Loucy (cell line): Measurements from ENCODE around the gene CCDC88C.
"Not testable (repeated sequence)": the region's sequence is repeated elsewhere in the genome, so short reads cannot be mapped to it uniquely, and the experiment has no call there.

ENCODE experiments used
- H2AFZ ChIP-seq: fragments of 200-600 bp; sonication (generic); 2 replicates; pipeline ENCODE4 v1.6.0; 2016; ENCODE audit warnings: antibody characterized with exemption, mild to moderate bottlenecking, low read length, moderate library complexity
- H3F3A ChIP-seq: fragments of 200-600 bp; 2 replicates; pipeline ENCODE4 v1.6.0; 2016; ENCODE audit warnings: antibody characterized with exemption, low read depth, mild to moderate bottlenecking
- H3K27me3 ChIP-seq: fragments of 200-600 bp; sonication (generic); 2 replicates; pipeline ENCODE4 v1.6.1; 2014; ENCODE audit warnings: low read length, mild to moderate bottlenecking; ENCODE audit not compliant: insufficient read depth, poor library complexity, severe bottlenecking
- H3K36me3 ChIP-seq: fragments of 200-600 bp; sonication (generic); 2 replicates; pipeline ENCODE4 v1.6.1; 2016; ENCODE audit warnings: low read length; ENCODE audit not compliant: insufficient read depth
- H3K4me1 ChIP-seq: fragments of 200-600 bp; sonication (generic); 2 replicates; pipeline ENCODE4 v1.5.1; 2014; ENCODE audit warnings: low read length, mild to moderate bottlenecking; ENCODE audit not compliant: insufficient read depth, poor library complexity, severe bottlenecking
- H3K4me2 ChIP-seq: fragments of 200-600 bp; sonication (generic); 2 replicates; pipeline ENCODE4 v1.6.0; 2014; ENCODE audit warnings: antibody characterized with exemption, low read length, low read depth, mild to moderate bottlenecking; ENCODE audit not compliant: poor library complexity, severe bottlenecking
- H3K4me3 ChIP-seq: fragments of 200-600 bp; sonication (generic); 2 replicates; pipeline ENCODE4 v1.5.1; 2014; ENCODE audit warnings: low read length, mild to moderate bottlenecking, mixed read lengths; ENCODE audit not compliant: poor library complexity, severe bottlenecking
- H3K79me2 ChIP-seq: fragments of 200-600 bp; sonication (generic); 2 replicates; pipeline ENCODE4 v1.6.1; 2014; ENCODE audit warnings: low read length; ENCODE audit not compliant: insufficient read depth
- H3K9ac ChIP-seq: fragments of 200-600 bp; sonication (generic); 2 replicates; pipeline ENCODE4 v1.6.0; 2014; ENCODE audit warnings: mild to moderate bottlenecking, low read depth, low read length, moderate library complexity; ENCODE audit not compliant: poor library complexity, severe bottlenecking
- H3K9me2 ChIP-seq: fragments of 200-600 bp; sonication (generic); replicated peaks from 2 replicates; pipeline ENCODE4 v1.6.1; 2016; ENCODE audit warnings: low read depth, low read length, mixed read lengths
- H3K9me3 ChIP-seq: fragments of 200-600 bp; sonication (generic); 2 replicates; pipeline ENCODE4 v1.6.1; 2014; ENCODE audit warnings: mild to moderate bottlenecking, antibody characterized with exemption, low read length, low read depth; ENCODE audit not compliant: insufficient read depth
- H4K20me1 ChIP-seq: fragments of 200-600 bp; sonication (generic); 2 replicates; pipeline ENCODE4 v1.6.0; 2014; ENCODE audit warnings: antibody characterized with exemption, low read length, mild to moderate bottlenecking; ENCODE audit not compliant: insufficient read depth, poor library complexity, severe bottlenecking
- CTCF ChIP-seq: fragments of 200-600 bp; sonication (generic); conservative IDR thresholded peaks from 2 replicates; pipeline ENCODE4 v1.5.1; 2014; ENCODE audit warnings: mild to moderate bottlenecking, antibody characterized with exemption, low read length
- EZH2phosphoT487 ChIP-seq: fragments of 200-600 bp; IDR thresholded peaks from 2 replicates; pipeline ENCODE4 v1.6.1; 2018; ENCODE audit warnings: antibody characterized with exemption, mild to moderate bottlenecking, moderate library complexity, borderline replicate concordance

CCDC88C gene

GRCh38 chr14:91412939-91413338 lies 4.7 kb downstream of the CCDC88C start:
- Histone ChIP-seq H3K9ac (peak overlapping the region; percentile 80), H3K4me2 (peak overlapping the region; percentile 99)

GRCh38 chr14:91410771-91411536 lies 6.7 kb downstream of the CCDC88C start:
- H3F3A ChIP-seq: no peaks in the 10 kb centered on the region
- H3K36me3 ChIP-seq: peaks cover 38% of the 10 kb centered on the region; the same call in 1 of the 2 replicates
- H3K4me2 ChIP-seq: peak overlapping the region; percentile 99
- H3K9me3 ChIP-seq: no peaks in the 10 kb centered on the region
- H3K27me3 ChIP-seq: no peaks in the 10 kb centered on the region
- H3K4me3 ChIP-seq: peak overlapping the region; percentile 60
- peaks cover 99% of the 10 kb centered on the region for H3K79me2 ChIP-seq
- no peak overlapping the region for H2AFZ ChIP-seq
- peaks cover 95% of the 10 kb centered on the region for H4K20me1 ChIP-seq
- TF ChIP-seq CTCF (no peak), EZH2phosphoT487 (no peak)
- peak overlapping the region; percentile 43 for H3K9ac ChIP-seq
- H3K4me1 ChIP-seq: peaks cover 54% of the 10 kb centered on the region
- no peaks in the 10 kb centered on the region for H3K9me2 ChIP-seq

More at GRCh38 chr14:91412939-91413338, 4.7 kb downstream of the CCDC88C start:
- Histone ChIP-seq H3K36me3 (peaks cover 18% of the 10 kb centered on the region; the same call in 1 of the 2 replicates), H3K9me2 (no peaks in the 10 kb centered on the region), H3K27me3 (no peaks in the 10 kb centered on the region), H2AFZ (no peak overlapping the region), H3K4me3 (peak overlapping the region; percentile 76), H3K4me1 (peaks cover 54% of the 10 kb centered on the region), H3F3A (peaks cover 4% of the 10 kb centered on the region), H3K79me2 (peaks cover 89% of the 10 kb centered on the region), H3K9me3 (no peaks in the 10 kb centered on the region), H4K20me1 (peaks cover 77% of the 10 kb centered on the region)
- no peak for TF ChIP-seq EZH2phosphoT487
- TF ChIP-seq CTCF: no peak

GRCh38 chr14:91409928-91410718 lies 7.5 kb downstream of the CCDC88C start:
- Histone ChIP-seq H3K4me1 (peaks cover 53% of the 10 kb centered on the region), H3K79me2 (peaks cover 100% of the 10 kb centered on the region), H3K9me2 (no peaks in the 10 kb centered on the region), H3K9me3 (no peaks in the 10 kb centered on the region), H2AFZ (no peak overlapping the region), H3K27me3 (no peaks in the 10 kb centered on the region), H3K4me3 (peak overlapping the region; percentile 60), H4K20me1 (peaks cover 97% of the 10 kb centered on the region), H3K9ac (peak overlapping the region; percentile 23), H3K4me2 (peak overlapping the region; percentile 99), H3F3A (no peaks in the 10 kb centered on the region), H3K36me3 (peaks cover 45% of the 10 kb centered on the region; the same call in 1 of the 2 replicates)
- no peak for TF ChIP-seq EZH2phosphoT487
- TF ChIP-seq CTCF: no peak

- peaks cover 48% of the 10 kb centered on the region for H3K4me1 ChIP-seq
- H4K20me1 ChIP-seq: peaks cover 95% of the 10 kb centered on the region
- H3K4me2 ChIP-seq: peak overlapping the region; percentile 1
These were observed 8.4 kb downstream of the CCDC88C start for GRCh38 chr14:91409240-91409639.

More at GRCh38 chr14:91409240-91409639, 8.4 kb downstream of the CCDC88C start:
- H3K36me3 ChIP-seq: peaks cover 46% of the 10 kb centered on the region; the same call in 1 of the 2 replicates
- not testable (repeated sequence) for H3K27me3 ChIP-seq, H3K4me3 ChIP-seq, H2AFZ ChIP-seq, H3K9ac ChIP-seq, H3K9me2 ChIP-seq, H3K9me3 ChIP-seq, H3F3A ChIP-seq
- peaks cover 100% of the 10 kb centered on the region for H3K79me2 ChIP-seq
